C4-2B (cell line): Measurements from ENCODE around the gene MAX.

Source experiments
- ZFX ChIP-seq: fragments of 450-650 bp; IDR thresholded peaks from 2 replicates; pipeline ENCODE4 v1.6.1; 2017
- TF ChIP-seq, protein P1 (sequence below): fragments of 450-650 bp; conservative IDR thresholded peaks from 2 replicates; pipeline ENCODE4 v1.5.1; 2017; ENCODE audit warnings: mild to moderate bottlenecking

DNA sequence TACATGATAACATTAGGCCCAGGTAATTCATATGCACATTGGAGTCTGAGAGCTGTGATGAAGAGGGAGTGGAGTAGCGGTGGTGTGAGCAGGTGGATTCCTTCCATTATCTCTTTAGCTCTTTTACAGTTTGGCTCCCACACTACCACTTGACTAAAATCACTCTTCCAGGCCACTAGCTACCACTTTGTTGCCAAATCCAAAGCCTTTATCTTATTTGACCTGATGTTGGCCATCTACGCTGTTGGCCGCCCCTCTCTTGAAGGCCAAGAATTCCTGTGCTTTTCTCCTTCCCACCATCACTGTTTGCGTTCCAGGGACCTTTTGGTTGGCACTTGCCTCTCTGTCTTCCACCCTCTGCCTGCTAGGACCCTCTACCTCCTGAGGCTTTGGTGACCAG, 4.0 kb upstream of the MAX start:
- TF ChIP-seq, protein P1, sequence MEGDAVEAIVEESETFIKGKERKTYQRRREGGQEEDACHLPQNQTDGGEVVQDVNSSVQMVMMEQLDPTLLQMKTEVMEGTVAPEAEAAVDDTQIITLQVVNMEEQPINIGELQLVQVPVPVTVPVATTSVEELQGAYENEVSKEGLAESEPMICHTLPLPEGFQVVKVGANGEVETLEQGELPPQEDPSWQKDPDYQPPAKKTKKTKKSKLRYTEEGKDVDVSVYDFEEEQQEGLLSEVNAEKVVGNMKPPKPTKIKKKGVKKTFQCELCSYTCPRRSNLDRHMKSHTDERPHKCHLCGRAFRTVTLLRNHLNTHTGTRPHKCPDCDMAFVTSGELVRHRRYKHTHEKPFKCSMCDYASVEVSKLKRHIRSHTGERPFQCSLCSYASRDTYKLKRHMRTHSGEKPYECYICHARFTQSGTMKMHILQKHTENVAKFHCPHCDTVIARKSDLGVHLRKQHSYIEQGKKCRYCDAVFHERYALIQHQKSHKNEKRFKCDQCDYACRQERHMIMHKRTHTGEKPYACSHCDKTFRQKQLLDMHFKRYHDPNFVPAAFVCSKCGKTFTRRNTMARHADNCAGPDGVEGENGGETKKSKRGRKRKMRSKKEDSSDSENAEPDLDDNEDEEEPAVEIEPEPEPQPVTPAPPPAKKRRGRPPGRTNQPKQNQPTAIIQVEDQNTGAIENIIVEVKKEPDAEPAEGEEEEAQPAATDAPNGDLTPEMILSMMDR = no peak
- TF ChIP-seq ZFX = no peak
